ENCODE results near the gene NSMCE1. TPM values are rescaled to one million over a fixed set of nuclear protein-coding genes. Genes with fewer than 3 reads are reported as not detected.

Gene NSMCE1
- total and polyA plus RNA-seq, 2 of the 8 experiments (the other 6 are each of a cell fraction or from before 2014, with no cell fraction given), result 8.1 to 16.6 TPM

- TF ChIP-seq KDM5A (IDR thresholded peaks at IDR 0.05; ENCODE audit: low read length), result no peak
- no peak for TF ChIP-seq TCF12 (IDR thresholded peaks at IDR 0.05; ENCODE audit: low read depth, low read length)
- TF ChIP-seq SAP30 (IDR thresholded peaks at IDR 0.05; ENCODE audit: insufficient read depth, insufficient replicate concordance, low read length), result no peak
- no peak for TF ChIP-seq CREB1 (IDR thresholded peaks at IDR 0.05)
- no peak for TF ChIP-seq TAF7 (optimal IDR thresholded peaks at IDR 0.05; ENCODE audit: borderline replicate concordance, low read depth, low read length)
- no peak for TF ChIP-seq EP300 (IDR thresholded peaks at IDR 0.05; ENCODE audit: borderline replicate concordance in 1 of 2, low read depth in 2 of 2, low read length in 2 of 2)
- no peak for TF ChIP-seq BACH1 (IDR thresholded peaks at IDR 0.05; ENCODE audit: low read length)
- TF ChIP-seq BRCA1 (IDR thresholded peaks at IDR 0.05; ENCODE audit: low read depth, low read length), result no peak
Measured at GRCh38 chr16:27314161-27314723, 45.7 kb upstream of the NSMCE1 start (continued).

Data from H1 (cell line).